Esophagus squamous epithelium (tissue), 4 donors: ENCODE data around the gene BUB3.

ENCODE experiments used
- CTCF ChIP-seq, 6 experiments: fragments of 450-650 bp in 4 of 6; fragments of 200-600 bp in 2 of 6; sonication (generic) in 2 of 6; IDR thresholded peaks; one replicate each; pipeline ENCODE4 v1.5.1; 2016 to 2019; ENCODE audit warnings: antibody characterized with exemption in 6 of 6, mild to moderate bottlenecking in 4 of 6, moderate library complexity in 4 of 6
- POLR2A ChIP-seq, 4 donors: fragments of 450-650 bp; IDR thresholded peaks; one replicate each; pipeline ENCODE4 v1.6.1; 2017; ENCODE audit warnings: antibody characterized with exemption in 4 of 4, mild to moderate bottlenecking in 4 of 4, moderate library complexity in 3 of 4

- TF ChIP-seq CTCF (IDR thresholded peaks at IDR 0.05) (no peak), POLR2A (IDR thresholded peaks at IDR 0.05) (no peak)
Observed at GRCh38 chr10:123166618-123167017, 12.4 kb downstream of the BUB3 start.
